Type B pancreatic cell (in vitro differentiated cells): ENCODE results near the gene SPCS2. TPM values are rescaled to one million over a fixed set of nuclear protein-coding genes. Genes with fewer than 3 reads are reported as not detected.

Source experiments
- DNase-seq: peaks from one replicate; pipeline ENCODE4 v3.0.0; 2021; ENCODE audit warnings: mixed read lengths; ENCODE audit not compliant: unreplicated experiment; ENCODE audit errors: extremely low spot score
- H3K27ac Mint-ChIP-seq: 2 replicates; pipeline ENCODE4 v1.8.0; 2021; ENCODE audit warnings: mild to moderate bottlenecking, mixed read lengths
- H3K27me3 Mint-ChIP-seq: 2 replicates; pipeline ENCODE4 v1.8.0; 2021; ENCODE audit warnings: mixed read lengths
- H3K36me3 Mint-ChIP-seq: 2 replicates; pipeline ENCODE4 v1.8.0; 2021; ENCODE audit warnings: mixed read lengths
- H3K4me1 Mint-ChIP-seq: one replicate; pipeline ENCODE4 v1.8.0; 2021; ENCODE audit warnings: mixed read lengths; ENCODE audit not compliant: unreplicated experiment
- H3K4me3 Mint-ChIP-seq: 2 replicates; pipeline ENCODE4 v1.8.0; 2021; ENCODE audit warnings: mild to moderate bottlenecking, mixed read lengths
- H3K9me3 Mint-ChIP-seq: 2 replicates; pipeline ENCODE4 v1.8.0; 2021; ENCODE audit warnings: mixed read lengths
- CTCF ChIP-seq: fragments of 200-600 bp; sonication (generic); conservative IDR thresholded peaks from 2 replicates; pipeline ENCODE4 v1.5.0; 2021; ENCODE audit warnings: antibody characterized with exemption, mild to moderate bottlenecking
- long read RNA-seq: library from polyadenylated mRNA; unstranded; transcript quantifications from one replicate; pipeline ENCODE4 v2.0.0, GENCODE V29; 2020
- total RNA-seq: library from RNA; stranded (reverse); gene quantifications from 2 replicates; pipeline ENCODE4 v1.2.1, GENCODE V29; 2021; ENCODE audit warnings: low replicate concordance

Gene SPCS2
- 161 and 190 TPM in 2 replicates for total RNA-seq
- long read RNA-seq, transcript SPCS2-201 (5 exons, 2,708 nt) = major isoform, 9 of 22 reads
- long read RNA-seq, partial matches to known transcripts = 1 of 22 reads
- long read RNA-seq, other reads (novel, unspliced or antisense) = 6 of 22 reads

- H3K36me3 Mint-ChIP-seq = peaks cover 4% of the 10 kb centered on the region
- H3K4me1 Mint-ChIP-seq = peaks cover 24% of the 10 kb centered on the region
- no peaks in the 10 kb centered on the region for H3K9me3 Mint-ChIP-seq
- H3K4me3 Mint-ChIP-seq = peak within 1 kb of the TSS; percentile 100
- H3K27me3 Mint-ChIP-seq = no peaks in the 10 kb centered on the region
- peak within 1 kb of the TSS; percentile 98 for H3K27ac Mint-ChIP-seq
- no peak for TF ChIP-seq CTCF
- peak; percentile 98 for DNase-seq
Measured at GRCh38 chr11:74948898-74949752, at the start of gene SPCS2, which contains the start of gene XRRA1. Gene SPCS2 (plus strand): TSS chr11:74949266. CDS start chr11:74949286, 20 bp downstream. Gene XRRA1 (minus strand): TSS chr11:74949091. CDS start chr11:74940878, 8,213 bp downstream.

GRCh38 chr11:74902342-74902741 lies 46.7 kb upstream of the SPCS2 start:
- no peak overlapping the region for H3K4me3 Mint-ChIP-seq
- H3K9me3 Mint-ChIP-seq = peaks cover 15% of the 10 kb centered on the region
- no peak overlapping the region for H3K27ac Mint-ChIP-seq
- no peak for DNase-seq
- no peaks in the 10 kb centered on the region for H3K4me1 Mint-ChIP-seq
- H3K36me3 Mint-ChIP-seq = peaks cover 24% of the 10 kb centered on the region
- H3K27me3 Mint-ChIP-seq = no peaks in the 10 kb centered on the region
- TF ChIP-seq CTCF = no peak

GRCh38 chr11:74905326-74905725 lies 43.7 kb upstream of the SPCS2 start:
- Mint-ChIP-seq H3K9me3 (peaks cover 4% of the 10 kb centered on the region), H3K27ac (no peak overlapping the region), H3K36me3 (peaks cover 15% of the 10 kb centered on the region), H3K4me1 (no peaks in the 10 kb centered on the region), H3K27me3 (no peaks in the 10 kb centered on the region), H3K4me3 (no peak overlapping the region)
- no peak for DNase-seq
- no peak for TF ChIP-seq CTCF

GRCh38 chr11:74909385-74909784 lies 39.7 kb upstream of the SPCS2 start:
- no peak for DNase-seq
- no peak overlapping the region for H3K27ac Mint-ChIP-seq
- H3K27me3 Mint-ChIP-seq = no peaks in the 10 kb centered on the region
- no peaks in the 10 kb centered on the region for H3K9me3 Mint-ChIP-seq
- peaks cover 8% of the 10 kb centered on the region for H3K36me3 Mint-ChIP-seq
- no peak overlapping the region for H3K4me3 Mint-ChIP-seq
- no peak for TF ChIP-seq CTCF
- H3K4me1 Mint-ChIP-seq = no peaks in the 10 kb centered on the region

- Mint-ChIP-seq H3K27me3 (no peaks in the 10 kb centered on the region), H3K4me1 (no peaks in the 10 kb centered on the region), H3K27ac (no peak overlapping the region), H3K4me3 (no peak overlapping the region), H3K36me3 (peaks cover 8% of the 10 kb centered on the region), H3K9me3 (no peaks in the 10 kb centered on the region)
- no peak for DNase-seq
- no peak for TF ChIP-seq CTCF
Measured at GRCh38 chr11:74909812-74910211, 39.3 kb upstream of the SPCS2 start.
